ENCODE data around the gene SLC8B1.

GRCh38 chr12:113286712-113287111, 48.2 kb downstream of the SLC8B1 start:
- TF ChIP-seq CTCF (conservative IDR thresholded peaks at IDR 0.05 in 1 of 2, IDR thresholded peaks at IDR 0.05 in 1 of 2; ENCODE audit: low read depth in 1 of 2, low read length in 2 of 2): no peak
- TF ChIP-seq EZH2 (IDR thresholded peaks at IDR 0.05; ENCODE audit: low read length, missing control alignments): no peak

Data from fibroblast of lung (primary cell).